Body of pancreas (tissue), 4 donors: ENCODE results near the gene CSN2. TPM values are rescaled to one million over a fixed set of nuclear protein-coding genes. Genes with fewer than 3 reads are reported as not detected.

ENCODE experiments used
- ATAC-seq: fragments of 150-250 bp; one replicate; pipeline ENCODE4 v1.9.1; 2016
- DNase-seq, 4 donors: peaks; one replicate each; pipeline ENCODE4 v3.0.0-alpha.2; 2019
- H3K27ac ChIP-seq, 4 donors: fragments of 200-600 bp; sonication (generic); 1 replicate in 3 of 4; 2 replicates in 1 of 4; pipeline versions ENCODE4 v1.5.1 to v1.6.1; 2016 to 2019; ENCODE audit warnings: mild to moderate bottlenecking in 1 of 4, mixed read lengths in 1 of 4, moderate library complexity in 1 of 4
- H3K27me3 ChIP-seq, 2 donors: fragments of 200-600 bp; sonication (generic); one replicate each; pipeline ENCODE4 v1.6.0; 2016; ENCODE audit warnings: mild to moderate bottlenecking in 1 of 2
- H3K36me3 ChIP-seq, 2 donors: fragments of 200-600 bp; sonication (generic); replicated peaks in 1 of 2; 2 replicates each; pipeline ENCODE4 v1.5.1; 2016; ENCODE audit warnings: low read depth in 2 of 2; ENCODE audit not compliant: insufficient read depth in 1 of 2
- H3K4me1 ChIP-seq: fragments of 200-600 bp; sonication (generic); one replicate; pipeline ENCODE4 v1.6.0; 2016
- H3K4me3 ChIP-seq, 2 donors: fragments of 200-600 bp; sonication (generic); 1 replicate in 1 of 2; 2 replicates in 1 of 2; pipeline ENCODE4 v1.5.1; 2016 to 2019
- H3K9me3 ChIP-seq, 3 donors: fragments of 200-600 bp; sonication (generic); 1 replicate in 2 of 3; 2 replicates in 1 of 3; pipeline ENCODE4 v1.5.1; 2016
- POLR2A ChIP-seq, 3 donors: fragments of 450-650 bp; IDR thresholded peaks; one replicate each; pipeline ENCODE4 v1.6.1; 2016; ENCODE audit warnings: antibody characterized with exemption in 3 of 3, mild to moderate bottlenecking in 2 of 3
- WGBS, 2 donors: methylation state at CpG; one replicate each; pipeline ENCODE4 v1.1.5; 2017; 5-methylcytosine and 5-hydroxymethylcytosine counted together
- intact Hi-C: fragments of 100-400 bp; cut with DNase I; formaldehyde crosslinking; loops from one replicate; pipeline ENCODE4 v1.15.1; 2023
- total RNA-seq, 2 donors: library from RNA; depleted of rRNA; stranded (reverse); fragments of >200 nt; gene quantifications; one replicate each; pipeline ENCODE4 v1.1.0, GENCODE V29; 2016
- TF ChIP-seq, protein P1 (sequence below), 7 experiments: fragments of 450-650 bp in 4 of 7; fragments of 200-600 bp in 3 of 7; sonication (generic) in 3 of 7; IDR thresholded peaks; one replicate each; pipeline ENCODE4 v1.5.1; 2016 to 2019; ENCODE audit warnings: antibody characterized with exemption in 7 of 7

The CSN2 gene, protein sequence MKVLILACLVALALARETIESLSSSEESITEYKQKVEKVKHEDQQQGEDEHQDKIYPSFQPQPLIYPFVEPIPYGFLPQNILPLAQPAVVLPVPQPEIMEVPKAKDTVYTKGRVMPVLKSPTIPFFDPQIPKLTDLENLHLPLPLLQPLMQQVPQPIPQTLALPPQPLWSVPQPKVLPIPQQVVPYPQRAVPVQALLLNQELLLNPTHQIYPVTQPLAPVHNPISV
- total RNA-seq: not detected

DNA sequence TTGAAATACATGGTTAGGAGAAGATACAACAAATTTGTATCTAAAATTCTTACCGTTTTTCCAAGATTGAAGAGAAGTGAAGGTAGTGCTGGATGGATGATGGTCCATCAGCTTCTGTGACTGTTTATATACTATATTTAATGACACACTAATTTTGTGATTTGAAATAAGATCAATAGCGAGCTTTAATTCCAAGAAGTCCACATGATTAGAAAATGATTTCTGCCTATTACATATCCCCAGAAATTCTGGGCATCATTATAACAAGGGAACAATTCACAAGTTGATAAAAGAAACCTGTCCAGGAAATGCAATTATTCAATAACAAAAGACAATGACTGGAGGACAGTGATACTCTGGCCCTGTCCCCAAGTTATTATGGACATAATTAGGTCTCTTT, at the start of gene CSN2:
TSS of gene CSN2 (minus strand) at position 101 of the 400 bp plus-strand sequence. CDS start 4,733 bp downstream, outside the sequence.
- Histone ChIP-seq H3K27ac (no peak within 1 kb of the TSS), H3K27me3 (no peaks in the 10 kb centered on the region), H3K36me3 (no peaks in the 10 kb centered on the region), H3K4me1 (no peaks in the 10 kb centered on the region), H3K9me3 (no peaks in the 10 kb centered on the region), H3K4me3 (no peak within 1 kb of the TSS)
- intact Hi-C loops: no loop called here
- TF ChIP-seq, protein P1, sequence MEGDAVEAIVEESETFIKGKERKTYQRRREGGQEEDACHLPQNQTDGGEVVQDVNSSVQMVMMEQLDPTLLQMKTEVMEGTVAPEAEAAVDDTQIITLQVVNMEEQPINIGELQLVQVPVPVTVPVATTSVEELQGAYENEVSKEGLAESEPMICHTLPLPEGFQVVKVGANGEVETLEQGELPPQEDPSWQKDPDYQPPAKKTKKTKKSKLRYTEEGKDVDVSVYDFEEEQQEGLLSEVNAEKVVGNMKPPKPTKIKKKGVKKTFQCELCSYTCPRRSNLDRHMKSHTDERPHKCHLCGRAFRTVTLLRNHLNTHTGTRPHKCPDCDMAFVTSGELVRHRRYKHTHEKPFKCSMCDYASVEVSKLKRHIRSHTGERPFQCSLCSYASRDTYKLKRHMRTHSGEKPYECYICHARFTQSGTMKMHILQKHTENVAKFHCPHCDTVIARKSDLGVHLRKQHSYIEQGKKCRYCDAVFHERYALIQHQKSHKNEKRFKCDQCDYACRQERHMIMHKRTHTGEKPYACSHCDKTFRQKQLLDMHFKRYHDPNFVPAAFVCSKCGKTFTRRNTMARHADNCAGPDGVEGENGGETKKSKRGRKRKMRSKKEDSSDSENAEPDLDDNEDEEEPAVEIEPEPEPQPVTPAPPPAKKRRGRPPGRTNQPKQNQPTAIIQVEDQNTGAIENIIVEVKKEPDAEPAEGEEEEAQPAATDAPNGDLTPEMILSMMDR (IDR thresholded peaks at IDR 0.05): no peak
- TF ChIP-seq POLR2A (IDR thresholded peaks at IDR 0.05): no peak
- ATAC-seq (no peak), DNase-seq (no peak)
- WGBS, 2 donors: 73 to 83% methylated on average over 2 of the region's 2 CpGs

DNA sequence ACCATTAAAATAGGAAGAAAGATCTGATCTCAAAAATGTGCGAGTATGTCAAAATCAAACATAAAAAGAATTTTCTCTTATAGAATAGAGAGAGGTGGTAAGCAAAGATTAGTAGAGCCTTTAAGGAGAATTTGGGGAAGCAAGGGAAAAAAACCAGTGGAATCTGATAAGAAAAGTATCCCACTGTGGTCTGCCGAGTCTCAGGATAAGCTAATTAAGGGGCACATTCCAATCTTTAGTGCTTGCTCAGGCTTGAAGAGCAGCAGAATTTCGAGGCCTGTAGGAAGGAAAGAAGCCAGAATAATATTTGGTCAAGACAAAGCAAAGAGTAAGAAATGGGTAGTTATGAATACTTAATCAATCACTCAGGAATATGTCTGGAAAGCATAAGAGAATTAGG, 43.2 kb upstream of the CSN2 start:
- Histone ChIP-seq H3K4me3 (no peak overlapping the region), H3K4me1 (no peaks in the 10 kb centered on the region), H3K36me3 (no peaks in the 10 kb centered on the region), H3K9me3 (no peaks in the 10 kb centered on the region), H3K27ac (no peak overlapping the region), H3K27me3 (no peaks in the 10 kb centered on the region)
- DNase-seq (no peak), ATAC-seq (no peak)
- WGBS, 2 donors: 36 to 57% methylated on average over 3 of the region's 3 CpGs
- TF ChIP-seq, protein P1 (IDR thresholded peaks at IDR 0.05): no peak
- TF ChIP-seq POLR2A (IDR thresholded peaks at IDR 0.05): no peak
- intact Hi-C loops: no loop called here

DNA sequence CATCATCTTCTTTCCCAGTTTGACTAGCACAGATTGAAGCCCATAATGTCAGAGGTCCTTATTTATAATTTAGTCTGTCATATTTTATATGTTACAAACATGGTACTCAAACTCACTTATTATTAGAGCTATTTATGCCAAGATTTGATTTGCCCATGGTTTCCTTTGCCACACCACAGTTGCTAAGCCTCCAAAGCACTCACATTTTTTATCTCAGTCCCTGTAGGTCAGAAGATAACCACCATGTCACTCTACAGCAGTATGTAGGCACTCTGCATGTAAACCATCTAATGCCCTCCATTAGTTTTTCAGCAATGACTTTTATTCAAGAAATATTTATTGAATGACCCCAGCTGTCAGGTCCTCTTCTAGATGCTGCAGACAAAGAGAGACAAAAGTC, 37.0 kb upstream of the CSN2 start:
- Histone ChIP-seq H3K9me3 (no peaks in the 10 kb centered on the region), H3K27ac (no peak overlapping the region), H3K36me3 (no peaks in the 10 kb centered on the region), H3K27me3 (no peaks in the 10 kb centered on the region), H3K4me3 (no peak overlapping the region), H3K4me1 (no peaks in the 10 kb centered on the region)
- no peak for ATAC-seq
- TF ChIP-seq, protein P1 (IDR thresholded peaks at IDR 0.05): no peak
- TF ChIP-seq POLR2A (IDR thresholded peaks at IDR 0.05): no peak
- DNase-seq: no peak
- intact Hi-C loops: no loop called here

DNA sequence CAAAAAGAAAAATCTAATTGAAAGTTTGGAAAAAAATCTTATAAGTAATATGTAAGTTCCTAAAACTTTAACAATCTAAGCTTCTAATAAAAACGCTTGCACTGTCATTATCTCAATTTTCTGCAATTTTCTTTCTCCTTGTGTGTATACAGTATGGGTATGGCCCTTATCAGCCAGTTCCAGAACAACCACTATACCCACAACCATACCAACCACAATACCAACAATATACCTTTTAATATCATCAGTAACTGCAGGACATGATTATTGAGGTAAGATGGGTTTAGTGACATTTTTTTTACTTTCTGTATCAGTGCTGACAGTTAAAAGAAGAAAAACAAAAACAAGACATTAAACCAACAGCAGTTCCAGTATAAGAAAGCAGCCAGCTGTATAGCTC, 35.2 kb upstream of the CSN2 start:
- Histone ChIP-seq H3K36me3 (no peaks in the 10 kb centered on the region), H3K4me1 (no peaks in the 10 kb centered on the region), H3K27ac (no peak overlapping the region), H3K9me3 (no peaks in the 10 kb centered on the region), H3K4me3 (no peak overlapping the region), H3K27me3 (no peaks in the 10 kb centered on the region)
- intact Hi-C loops: no loop called here
- ATAC-seq (no peak), DNase-seq (no peak)
- 54 to 63% methylated on average over 1 of the region's 1 CpG for WGBS, 2 donors
- no peak for TF ChIP-seq POLR2A (IDR thresholded peaks at IDR 0.05)
- TF ChIP-seq, protein P1 (IDR thresholded peaks at IDR 0.05): no peak

DNA sequence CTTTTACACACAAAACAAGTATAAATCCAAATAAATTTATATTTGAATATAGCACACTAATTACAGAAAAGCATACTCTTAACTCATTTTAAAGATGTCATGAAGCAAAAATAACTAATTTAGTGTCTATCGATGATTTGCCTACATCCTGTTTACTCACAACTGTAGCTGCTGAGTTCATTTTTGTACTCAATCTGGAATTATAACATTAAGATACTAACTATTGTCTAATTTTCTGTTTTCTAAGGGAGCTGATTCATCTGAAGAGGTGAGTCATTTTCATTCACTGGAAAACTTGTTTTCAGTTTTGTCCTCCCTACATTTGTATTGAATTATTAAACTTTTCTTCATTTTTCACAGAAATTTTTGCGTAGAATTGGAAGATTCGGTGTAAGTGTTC, 33.9 kb upstream of the CSN2 start:
- H3K27me3 ChIP-seq: no peaks in the 10 kb centered on the region
- no peak overlapping the region for H3K4me3 ChIP-seq
- DNase-seq: no peak
- 86 to 90% methylated on average over 3 of the region's 3 CpGs for WGBS, 2 donors
- intact Hi-C loops: no loop called here
- no peak for ATAC-seq
- no peaks in the 10 kb centered on the region for H3K36me3 ChIP-seq
- no peaks in the 10 kb centered on the region for H3K9me3 ChIP-seq
- H3K4me1 ChIP-seq: no peaks in the 10 kb centered on the region
- no peak for TF ChIP-seq POLR2A (IDR thresholded peaks at IDR 0.05)
- TF ChIP-seq, protein P1 (IDR thresholded peaks at IDR 0.05): no peak
- H3K27ac ChIP-seq: no peak overlapping the region
